ENCODE measurements around the gene GRIK1. TPM values are rescaled to one million over a fixed set of nuclear protein-coding genes. Genes with fewer than 3 reads are reported as not detected.

The GRIK1 gene
- polyA plus RNA-seq, 1 donor (not counting 4 experiments of a cell fraction or from before 2014, with no cell fraction given), result not detected

DNA sequence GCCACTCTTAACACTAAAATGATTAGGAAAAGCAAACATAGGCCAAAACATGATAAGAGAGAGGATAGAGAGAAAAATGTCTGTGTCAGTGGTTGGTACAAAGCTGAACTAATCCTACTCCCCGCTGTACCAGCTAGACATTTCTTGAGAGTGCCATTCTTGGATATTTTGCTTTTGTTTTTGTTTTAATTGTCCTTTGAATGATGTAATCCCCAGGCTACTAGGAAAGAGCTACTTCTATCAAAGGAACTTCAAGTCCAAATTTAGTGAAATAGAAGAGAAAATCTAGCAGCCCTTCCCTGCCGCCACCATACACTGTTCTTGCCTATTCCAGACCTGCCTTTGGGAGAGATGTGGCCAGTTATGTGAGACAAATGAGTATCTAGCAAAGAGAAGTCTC lies 269.6 kb downstream of the GRIK1 start:
- no peak for TF ChIP-seq EZH2 (IDR thresholded peaks at IDR 0.05; ENCODE audit: low read length)
- TF ChIP-seq, protein P1, sequence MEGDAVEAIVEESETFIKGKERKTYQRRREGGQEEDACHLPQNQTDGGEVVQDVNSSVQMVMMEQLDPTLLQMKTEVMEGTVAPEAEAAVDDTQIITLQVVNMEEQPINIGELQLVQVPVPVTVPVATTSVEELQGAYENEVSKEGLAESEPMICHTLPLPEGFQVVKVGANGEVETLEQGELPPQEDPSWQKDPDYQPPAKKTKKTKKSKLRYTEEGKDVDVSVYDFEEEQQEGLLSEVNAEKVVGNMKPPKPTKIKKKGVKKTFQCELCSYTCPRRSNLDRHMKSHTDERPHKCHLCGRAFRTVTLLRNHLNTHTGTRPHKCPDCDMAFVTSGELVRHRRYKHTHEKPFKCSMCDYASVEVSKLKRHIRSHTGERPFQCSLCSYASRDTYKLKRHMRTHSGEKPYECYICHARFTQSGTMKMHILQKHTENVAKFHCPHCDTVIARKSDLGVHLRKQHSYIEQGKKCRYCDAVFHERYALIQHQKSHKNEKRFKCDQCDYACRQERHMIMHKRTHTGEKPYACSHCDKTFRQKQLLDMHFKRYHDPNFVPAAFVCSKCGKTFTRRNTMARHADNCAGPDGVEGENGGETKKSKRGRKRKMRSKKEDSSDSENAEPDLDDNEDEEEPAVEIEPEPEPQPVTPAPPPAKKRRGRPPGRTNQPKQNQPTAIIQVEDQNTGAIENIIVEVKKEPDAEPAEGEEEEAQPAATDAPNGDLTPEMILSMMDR (optimal IDR thresholded peaks at IDR 0.05 in 1 of 3, IDR thresholded peaks at IDR 0.05 in 1 of 3, conservative IDR thresholded peaks at IDR 0.05 in 1 of 3; ENCODE audit: extremely low read depth in 1 of 3, insufficient read depth in 2 of 3, low read length in 3 of 3), result no peak
- FAIRE-seq (no peak), DNase-seq (ENCODE audit: low read depth, low spot score) (no peak)
- no peak overlapping the region for H3K4me2 ChIP-seq (ENCODE audit: control insufficient read depth, extremely low read depth, insufficient read depth, low read depth, low read length)
- no peaks in the 10 kb centered on the region for H3K9me3 ChIP-seq (ENCODE audit: control insufficient read depth, low read depth, low read length)
- H3K36me3 ChIP-seq (ENCODE audit: control insufficient read depth in 2 of 2, extremely low read depth in 1 of 2, insufficient read depth in 2 of 2, low read length in 2 of 2), result no peaks in the 10 kb centered on the region
- no peaks in the 10 kb centered on the region for H3K4me1 ChIP-seq (ENCODE audit: control insufficient read depth, extremely low read depth, insufficient read depth, low read length)
- H3K9ac ChIP-seq (ENCODE audit: control insufficient read depth, extremely low read depth, insufficient read depth, low read length), result no peak overlapping the region
- no peaks in the 10 kb centered on the region for H3K79me2 ChIP-seq (ENCODE audit: control insufficient read depth, insufficient read depth, low read length)
- dilution Hi-C loops (cut with MboI; ENCODE audit: extremely low pct_ligation_motif_present, low sequenced_read_pairs), result no loop called here
- no peak overlapping the region for H2AFZ ChIP-seq (ENCODE audit: control insufficient read depth, low read length)
- no peaks in the 10 kb centered on the region for H4K20me1 ChIP-seq (ENCODE audit: control insufficient read depth, extremely low read depth, insufficient read depth, low read length)
- no peak overlapping the region for H3K4me3 ChIP-seq (ENCODE audit: control insufficient read depth in 2 of 3, extremely low read depth in 1 of 3, insufficient read depth in 2 of 3, low read depth in 1 of 3, low read length in 3 of 3)
- no peaks in the 10 kb centered on the region for H3K9me1 ChIP-seq (ENCODE audit: control insufficient read depth, extremely low read depth, insufficient read depth, low read length)
- H3K27me3 ChIP-seq (ENCODE audit: control insufficient read depth, extremely low read depth, insufficient read depth, low read length), result no peaks in the 10 kb centered on the region
- no peak overlapping the region for H3K27ac ChIP-seq (ENCODE audit: control insufficient read depth, insufficient read depth, low read length)

DNA sequence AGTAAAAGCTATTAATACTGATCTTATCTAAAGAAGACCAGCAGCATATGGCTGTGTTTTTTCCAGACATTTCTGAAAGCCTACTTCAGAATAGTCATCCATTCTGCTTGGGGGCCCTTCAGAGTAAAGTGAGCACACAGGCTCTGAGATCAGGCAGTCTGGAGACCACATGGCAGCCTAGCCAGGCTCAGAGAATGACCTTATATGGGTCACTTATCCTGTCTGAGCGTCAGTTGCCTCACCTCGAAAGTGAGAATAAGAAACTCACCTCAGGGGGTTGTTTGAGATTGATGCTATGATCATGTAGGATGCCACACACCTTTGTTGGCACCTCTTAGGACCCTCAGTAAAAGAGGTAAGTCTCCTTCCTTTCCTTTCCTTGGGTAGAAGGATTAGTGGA lies 270.4 kb downstream of the GRIK1 start:
- Histone ChIP-seq H3K4me3 (ENCODE audit: control insufficient read depth in 2 of 3, extremely low read depth in 1 of 3, insufficient read depth in 2 of 3, low read depth in 1 of 3, low read length in 3 of 3) (no peak overlapping the region), H3K27me3 (ENCODE audit: control insufficient read depth, extremely low read depth, insufficient read depth, low read length) (no peaks in the 10 kb centered on the region), H4K20me1 (ENCODE audit: control insufficient read depth, extremely low read depth, insufficient read depth, low read length) (no peaks in the 10 kb centered on the region), H3K9me3 (ENCODE audit: control insufficient read depth, low read depth, low read length) (no peaks in the 10 kb centered on the region), H3K27ac (ENCODE audit: control insufficient read depth, insufficient read depth, low read length) (no peak overlapping the region), H3K4me1 (ENCODE audit: control insufficient read depth, extremely low read depth, insufficient read depth, low read length) (no peaks in the 10 kb centered on the region), H3K36me3 (ENCODE audit: control insufficient read depth in 2 of 2, extremely low read depth in 1 of 2, insufficient read depth in 2 of 2, low read length in 2 of 2) (no peaks in the 10 kb centered on the region), H2AFZ (ENCODE audit: control insufficient read depth, low read length) (no peak overlapping the region), H3K4me2 (ENCODE audit: control insufficient read depth, extremely low read depth, insufficient read depth, low read depth, low read length) (no peak overlapping the region), H3K79me2 (ENCODE audit: control insufficient read depth, insufficient read depth, low read length) (no peaks in the 10 kb centered on the region), H3K9me1 (ENCODE audit: control insufficient read depth, extremely low read depth, insufficient read depth, low read length) (no peaks in the 10 kb centered on the region), H3K9ac (ENCODE audit: control insufficient read depth, extremely low read depth, insufficient read depth, low read length) (no peak overlapping the region)
- TF ChIP-seq, protein P1 (optimal IDR thresholded peaks at IDR 0.05 in 1 of 3, IDR thresholded peaks at IDR 0.05 in 1 of 3, conservative IDR thresholded peaks at IDR 0.05 in 1 of 3; ENCODE audit: extremely low read depth in 1 of 3, insufficient read depth in 2 of 3, low read length in 3 of 3), result no peak
- no peak for TF ChIP-seq EZH2 (IDR thresholded peaks at IDR 0.05; ENCODE audit: low read length)
- DNase-seq (ENCODE audit: low read depth, low spot score) (no peak), FAIRE-seq (no peak)
- dilution Hi-C loops (cut with MboI; ENCODE audit: extremely low pct_ligation_motif_present, low sequenced_read_pairs), result no loop called here

All from keratinocyte (primary cell).